ENCODE results near the gene SOX5.

The SOX5 gene

GRCh38 chr12:23847857-23848256 lies 101.6 kb downstream of the SOX5 start:
- no peak overlapping the region for H3K9ac ChIP-seq (ENCODE audit: low read length)
- H3K79me1 ChIP-seq (replicated peaks; ENCODE audit: low read length, poor library complexity, severe bottlenecking), result no peaks in the 10 kb centered on the region
- H2AK5ac ChIP-seq (ENCODE audit: low read length, severe bottlenecking), result no peak overlapping the region
- no peak overlapping the region for H3K4me2 ChIP-seq (ENCODE audit: low read length, poor library complexity, severe bottlenecking)
- 95% methylated on average over 1 of the region's 3 CpGs for WGBS
- no peak overlapping the region for H2BK12ac ChIP-seq (ENCODE audit: low read length in 2 of 2)
- H3K18ac ChIP-seq (ENCODE audit: low read depth in 1 of 2, low read length in 2 of 2), result no peak overlapping the region
- no peak overlapping the region for H2BK120ac ChIP-seq (ENCODE audit: low read depth, low read length)
- H3K27ac ChIP-seq (ENCODE audit: low read length, poor library complexity, severe bottlenecking), result no peak overlapping the region
- H3K4ac ChIP-seq (ENCODE audit: low read depth in 1 of 2, low read length in 2 of 2), result no peak overlapping the region
- no peaks in the 10 kb centered on the region for H3K27me3 ChIP-seq (ENCODE audit: control insufficient read depth in 1 of 2, insufficient read depth in 1 of 2, low read length in 2 of 2)
- DNase-seq, result no peak
- no peak overlapping the region for H3K14ac ChIP-seq (ENCODE audit: low read length in 2 of 2)
- no peak overlapping the region for H4K91ac ChIP-seq (ENCODE audit: low read length)
- H3K9me3 ChIP-seq (ENCODE audit: control insufficient read depth, low read length), result no peaks in the 10 kb centered on the region
- no peak overlapping the region for H3K23ac ChIP-seq (ENCODE audit: low read length in 2 of 2)
- no peak overlapping the region for H3K4me3 ChIP-seq (ENCODE audit: insufficient read depth in 1 of 2, low read depth in 1 of 2, low read length in 2 of 2)
- no peak overlapping the region for H4K8ac ChIP-seq (ENCODE audit: low read length)
- H3K4me1 ChIP-seq (ENCODE audit: control insufficient read depth, insufficient read depth, low read depth, low read length), result no peaks in the 10 kb centered on the region
- H2BK15ac ChIP-seq (ENCODE audit: low read depth, poor library complexity, severe bottlenecking), result no peak overlapping the region
- H2BK5ac ChIP-seq (ENCODE audit: low read depth, low read length, poor library complexity, severe bottlenecking), result no peak overlapping the region
- no peaks in the 10 kb centered on the region for H3K36me3 ChIP-seq (ENCODE audit: control insufficient read depth in 1 of 2, insufficient read depth in 2 of 2, low read depth in 1 of 2, low read length in 2 of 2)
- no peak overlapping the region for H2AFZ ChIP-seq (ENCODE audit: low read depth, low read length)

- H3K27ac ChIP-seq (ENCODE audit: low read length, poor library complexity, severe bottlenecking), result no peak overlapping the region
- no peak overlapping the region for H2AFZ ChIP-seq (ENCODE audit: low read depth, low read length)
- H3K14ac ChIP-seq (ENCODE audit: low read length in 2 of 2), result no peak overlapping the region
- H3K4ac ChIP-seq (ENCODE audit: low read depth in 1 of 2, low read length in 2 of 2), result no peak overlapping the region
- no peaks in the 10 kb centered on the region for H3K4me1 ChIP-seq (ENCODE audit: control insufficient read depth, insufficient read depth, low read depth, low read length)
- no peaks in the 10 kb centered on the region for H3K27me3 ChIP-seq (ENCODE audit: control insufficient read depth in 1 of 2, insufficient read depth in 1 of 2, low read length in 2 of 2)
- H3K36me3 ChIP-seq (ENCODE audit: control insufficient read depth in 1 of 2, insufficient read depth in 2 of 2, low read depth in 1 of 2, low read length in 2 of 2), result no peaks in the 10 kb centered on the region
- H3K23ac ChIP-seq (ENCODE audit: low read length in 2 of 2), result no peak overlapping the region
- H3K18ac ChIP-seq (ENCODE audit: low read depth in 1 of 2, low read length in 2 of 2), result no peak overlapping the region
- no peak overlapping the region for H2BK15ac ChIP-seq (ENCODE audit: low read depth, poor library complexity, severe bottlenecking)
- no peak overlapping the region for H4K91ac ChIP-seq (ENCODE audit: low read length)
- WGBS, result 96% methylated on average over 3 of the region's 4 CpGs
- H2AK5ac ChIP-seq (ENCODE audit: low read length, severe bottlenecking), result no peak overlapping the region
- no peaks in the 10 kb centered on the region for H3K79me1 ChIP-seq (replicated peaks; ENCODE audit: low read length, poor library complexity, severe bottlenecking)
- H3K4me3 ChIP-seq (ENCODE audit: insufficient read depth in 1 of 2, low read depth in 1 of 2, low read length in 2 of 2), result no peak overlapping the region
- no peak for DNase-seq
- H2BK5ac ChIP-seq (ENCODE audit: low read depth, low read length, poor library complexity, severe bottlenecking), result no peak overlapping the region
- H2BK12ac ChIP-seq (ENCODE audit: low read length in 2 of 2), result no peak overlapping the region
- no peak overlapping the region for H3K4me2 ChIP-seq (ENCODE audit: low read length, poor library complexity, severe bottlenecking)
- H3K9ac ChIP-seq (ENCODE audit: low read length), result no peak overlapping the region
- no peak overlapping the region for H4K8ac ChIP-seq (ENCODE audit: low read length)
- no peaks in the 10 kb centered on the region for H3K9me3 ChIP-seq (ENCODE audit: control insufficient read depth, low read length)
- no peak overlapping the region for H2BK120ac ChIP-seq (ENCODE audit: low read depth, low read length)
These were observed 105.5 kb downstream of the SOX5 start for GRCh38 chr12:23843958-23844357.

GRCh38 chr12:23834076-23834475 lies 115.4 kb downstream of the SOX5 start:
- Histone ChIP-seq H3K27me3 (ENCODE audit: control insufficient read depth in 1 of 2, insufficient read depth in 1 of 2, low read length in 2 of 2) (no peaks in the 10 kb centered on the region), H2AK5ac (ENCODE audit: low read length, severe bottlenecking) (no peak overlapping the region), H2BK120ac (ENCODE audit: low read depth, low read length) (no peak overlapping the region), H2AFZ (ENCODE audit: low read depth, low read length) (no peak overlapping the region), H3K27ac (ENCODE audit: low read length, poor library complexity, severe bottlenecking) (no peak overlapping the region), H3K9me3 (ENCODE audit: control insufficient read depth, low read length) (no peaks in the 10 kb centered on the region), H3K4me1 (ENCODE audit: control insufficient read depth, insufficient read depth, low read depth, low read length) (no peaks in the 10 kb centered on the region), H3K23ac (ENCODE audit: low read length in 2 of 2) (no peak overlapping the region), H3K14ac (ENCODE audit: low read length in 2 of 2) (no peak overlapping the region), H3K18ac (ENCODE audit: low read depth in 1 of 2, low read length in 2 of 2) (no peak overlapping the region), H2BK15ac (ENCODE audit: low read depth, poor library complexity, severe bottlenecking) (no peak overlapping the region), H4K8ac (ENCODE audit: low read length) (no peak overlapping the region), H3K4ac (ENCODE audit: low read depth in 1 of 2, low read length in 2 of 2) (no peak overlapping the region), H3K4me3 (ENCODE audit: insufficient read depth in 1 of 2, low read depth in 1 of 2, low read length in 2 of 2) (no peak overlapping the region), H3K79me1 (replicated peaks; ENCODE audit: low read length, poor library complexity, severe bottlenecking) (no peaks in the 10 kb centered on the region), H2BK12ac (ENCODE audit: low read length in 2 of 2) (no peak overlapping the region), H3K36me3 (ENCODE audit: control insufficient read depth in 1 of 2, insufficient read depth in 2 of 2, low read depth in 1 of 2, low read length in 2 of 2) (no peaks in the 10 kb centered on the region), H2BK5ac (ENCODE audit: low read depth, low read length, poor library complexity, severe bottlenecking) (no peak overlapping the region), H3K9ac (ENCODE audit: low read length) (no peak overlapping the region), H4K91ac (ENCODE audit: low read length) (no peak overlapping the region), H3K4me2 (ENCODE audit: low read length, poor library complexity, severe bottlenecking) (no peak overlapping the region)
- no peak for DNase-seq
- 79% methylated on average over 5 of the region's 7 CpGs for WGBS

- no peak overlapping the region for H4K8ac ChIP-seq (ENCODE audit: low read length)
These were observed 117.7 kb downstream of the SOX5 start for GRCh38 chr12:23831739-23832138.

More at GRCh38 chr12:23831739-23832138, 117.7 kb downstream of the SOX5 start:
- Histone ChIP-seq H3K27ac (ENCODE audit: low read length, poor library complexity, severe bottlenecking) (no peak overlapping the region), H2BK15ac (ENCODE audit: low read depth, poor library complexity, severe bottlenecking) (no peak overlapping the region), H2AFZ (ENCODE audit: low read depth, low read length) (no peak overlapping the region), H3K4me2 (ENCODE audit: low read length, poor library complexity, severe bottlenecking) (no peak overlapping the region), H3K36me3 (ENCODE audit: control insufficient read depth in 1 of 2, insufficient read depth in 2 of 2, low read depth in 1 of 2, low read length in 2 of 2) (no peaks in the 10 kb centered on the region), H3K9me3 (ENCODE audit: control insufficient read depth, low read length) (no peaks in the 10 kb centered on the region), H2BK12ac (ENCODE audit: low read length in 2 of 2) (no peak overlapping the region), H3K18ac (ENCODE audit: low read depth in 1 of 2, low read length in 2 of 2) (no peak overlapping the region), H3K27me3 (ENCODE audit: control insufficient read depth in 1 of 2, insufficient read depth in 1 of 2, low read length in 2 of 2) (no peaks in the 10 kb centered on the region), H3K4me3 (ENCODE audit: insufficient read depth in 1 of 2, low read depth in 1 of 2, low read length in 2 of 2) (no peak overlapping the region), H3K79me1 (replicated peaks; ENCODE audit: low read length, poor library complexity, severe bottlenecking) (no peaks in the 10 kb centered on the region), H3K9ac (ENCODE audit: low read length) (no peak overlapping the region), H3K23ac (ENCODE audit: low read length in 2 of 2) (no peak overlapping the region), H3K4ac (ENCODE audit: low read depth in 1 of 2, low read length in 2 of 2) (no peak overlapping the region), H4K91ac (ENCODE audit: low read length) (no peak overlapping the region), H2BK120ac (ENCODE audit: low read depth, low read length) (no peak overlapping the region), H2BK5ac (ENCODE audit: low read depth, low read length, poor library complexity, severe bottlenecking) (no peak overlapping the region), H3K14ac (ENCODE audit: low read length in 2 of 2) (no peak overlapping the region), H3K4me1 (ENCODE audit: control insufficient read depth, insufficient read depth, low read depth, low read length) (no peaks in the 10 kb centered on the region), H2AK5ac (ENCODE audit: low read length, severe bottlenecking) (no peak overlapping the region)
- DNase-seq, result no peak
- WGBS, result no CpG with 5 or more reads among the region's 3 CpGs
